Kidney (tissue), 14 donors: Measurements from ENCODE around the gene MAP1LC3C. TPM values are rescaled to one million over a fixed set of nuclear protein-coding genes. Genes with fewer than 3 reads are reported as not detected.
"Not testable (repeated sequence)": the region's sequence is repeated elsewhere in the genome, so short reads cannot be mapped to it uniquely, and the experiment has no call there.

Source experiments
- DNase-seq, 5 donors: peaks; one replicate each; pipeline ENCODE4 v3.0.0-alpha.2; 2013 to 2020
- FAIRE-seq: peaks from 2 replicates; lab custom pipeline; 2012; peaks lifted over from hg19 to GRCh38; lab: Jason Lieb, UNC
- H3K27ac ChIP-seq, 2 donors: one replicate each; pipeline ENCODE4 v1.7.0; 2013; ENCODE audit warnings: low read depth in 2 of 2, low read length in 2 of 2, inconsistent platforms in 1 of 2
- H3K27me3 ChIP-seq: one replicate; pipeline ENCODE4 v1.7.1; 2013; ENCODE audit warnings: low read length, inconsistent platforms; ENCODE audit not compliant: control insufficient read depth, insufficient read depth
- H3K36me3 ChIP-seq, 3 donors: one replicate each; pipeline versions ENCODE4 v1.7.0 to v1.7.1; 2013; ENCODE audit warnings: low read length in 3 of 3, control low read depth in 1 of 3, inconsistent platforms in 1 of 3; ENCODE audit not compliant: insufficient read depth in 3 of 3, control insufficient read depth in 2 of 3
- H3K4me1 ChIP-seq, 3 donors: one replicate each; pipeline versions ENCODE4 v1.7.0 to v1.7.1; 2013; ENCODE audit warnings: low read length in 3 of 3, inconsistent platforms in 1 of 3, low read depth in 1 of 3; ENCODE audit not compliant: control insufficient read depth in 2 of 3, insufficient read depth in 2 of 3
- H3K4me3 ChIP-seq, 3 donors: one replicate each; pipeline versions ENCODE4 v1.7.0 to v1.8.1; 2013; ENCODE audit warnings: low read length in 3 of 3, control low read depth in 1 of 3, inconsistent platforms in 1 of 3
- H3K9ac ChIP-seq, 3 donors: one replicate each; pipeline versions ENCODE4 v1.7.0 to v1.7.1; 2013; ENCODE audit warnings: low read length in 3 of 3, control low read depth in 1 of 3, inconsistent platforms in 1 of 3
- H3K9me3 ChIP-seq, 3 donors: one replicate each; pipeline versions ENCODE4 v1.7.0 to v1.7.1; 2013; ENCODE audit warnings: low read length in 3 of 3, control low read depth in 1 of 3, inconsistent platforms in 1 of 3; ENCODE audit not compliant: control insufficient read depth in 2 of 3, insufficient read depth in 1 of 3
- CTCF ChIP-seq: IDR thresholded peaks from 3 replicates; pipeline ENCODE4 v1.5.1; 2012; ENCODE audit warnings: mild to moderate bottlenecking, moderate library complexity, borderline replicate concordance; ENCODE audit not compliant: insufficient read depth; ENCODE audit errors: extremely low read depth
- intact Hi-C: fragments of 100-400 bp; cut with DNase I; formaldehyde crosslinking; loops from one replicate; pipeline ENCODE4 v1.11.1; 2022
- polyA plus RNA-seq: library from polyadenylated mRNA; stranded (reverse); fragments of 350-450 nt; fragmentation: Illumina TruSeq; extraction: RNeasy Lipid Tissue Mini Kit (QIAGEN cat#74804); gene quantifications from one replicate; pipeline ENCODE4 v1.2.3, GENCODE V29; 2014; ENCODE audit warnings: low read depth, low replicate concordance; ENCODE audit not compliant: insufficient read depth
- total RNA-seq: library from RNA; stranded (reverse); fragmentation: NEBNext Ultra II Directional; extraction: Animal tissue kit (Norgen Biotek cat#: 25700); gene quantifications from one replicate; pipeline ENCODE4 v1.2.1, GENCODE V29; 2021
- donor health status: control.
- donor health status: control.
- donor health status: control.
- donor health status: control.
- donor health status: control.
- donor health status: DM: yes; HTN: yes; CAD: no.
- donor health status: Normal renal cell carcinoma (clear cell type).

MAP1LC3C gene
- total and polyA plus RNA-seq, 2 donors from 2014 or later = 5.1 TPM; not detected in 1

GRCh38 chr1:241994171-241994570, 4.7 kb downstream of the MAP1LC3C start:
- no peak for DNase-seq
- H3K9me3 ChIP-seq = no peaks in the 10 kb centered on the region
- H3K9ac ChIP-seq = no peak overlapping the region
- H3K27ac ChIP-seq = no peak overlapping the region
- no peak for FAIRE-seq
- no peaks in the 10 kb centered on the region for H3K36me3 ChIP-seq
- TF ChIP-seq CTCF = no peak
- no peak overlapping the region for H3K4me3 ChIP-seq
- H3K4me1 ChIP-seq = no peaks in the 10 kb centered on the region
- intact Hi-C loops = no loop called here
- H3K27me3 ChIP-seq = no peaks in the 10 kb centered on the region

- FAIRE-seq = no peak
Observed at GRCh38 chr1:241992734-241993133, 6.2 kb downstream of the MAP1LC3C start.

GRCh38 chr1:241990040-241990439, 8.9 kb downstream of the MAP1LC3C start:
- H3K9ac ChIP-seq = no peak overlapping the region
- H3K4me1 ChIP-seq = no peaks in the 10 kb centered on the region
- no peak for TF ChIP-seq CTCF
- H3K27me3 ChIP-seq = no peaks in the 10 kb centered on the region
- intact Hi-C loops = no loop called here
- DNase-seq (peak in 2 of 5 donors; percentile 55 to 93), FAIRE-seq (no peak)
- H3K9me3 ChIP-seq = no peaks in the 10 kb centered on the region
- H3K27ac ChIP-seq = no peak overlapping the region
- H3K4me3 ChIP-seq = no peak overlapping the region
- no peaks in the 10 kb centered on the region for H3K36me3 ChIP-seq

More at GRCh38 chr1:241992734-241993133, 6.2 kb downstream of the MAP1LC3C start:
- TF ChIP-seq CTCF = no peak
- no peaks in the 10 kb centered on the region for H3K27me3 ChIP-seq
- no peaks in the 10 kb centered on the region for H3K36me3 ChIP-seq
- intact Hi-C loops = no loop called here
- H3K4me1 ChIP-seq = no peaks in the 10 kb centered on the region
- H3K4me3 ChIP-seq = no peak overlapping the region
- H3K9ac ChIP-seq = no peak overlapping the region
- no peak overlapping the region for H3K27ac ChIP-seq
- DNase-seq = no peak
- H3K9me3 ChIP-seq = no peaks in the 10 kb centered on the region

- H3K27ac ChIP-seq, H3K36me3 ChIP-seq, H3K9ac ChIP-seq, H3K4me1 ChIP-seq, H3K4me3 ChIP-seq, FAIRE-seq, H3K27me3 ChIP-seq, intact Hi-C loops, H3K9me3 ChIP-seq, DNase-seq: not testable (repeated sequence)
Observed at GRCh38 chr1:241988389-241988930, 10.4 kb downstream of the MAP1LC3C start.
